Fibroblast of skin of back (primary cell): ENCODE data around the gene KCNF1.

ENCODE experiments used
- DNase-seq: peaks from one replicate; pipeline ENCODE4 v3.0.0-alpha.2; 2013

Gene KCNF1

GRCh38 chr2:10921525-10921924 lies 9.8 kb downstream of the KCNF1 start:
- no peak for DNase-seq

GRCh38 chr2:10922307-10923007 lies 10.7 kb downstream of the KCNF1 start:
- DNase-seq, result no peak

- no peak for DNase-seq
Measured at GRCh38 chr2:10923008-10923375, 11.3 kb downstream of the KCNF1 start.

- no peak for DNase-seq
Measured at GRCh38 chr2:10923965-10924364, 12.2 kb downstream of the KCNF1 start.

DNA sequence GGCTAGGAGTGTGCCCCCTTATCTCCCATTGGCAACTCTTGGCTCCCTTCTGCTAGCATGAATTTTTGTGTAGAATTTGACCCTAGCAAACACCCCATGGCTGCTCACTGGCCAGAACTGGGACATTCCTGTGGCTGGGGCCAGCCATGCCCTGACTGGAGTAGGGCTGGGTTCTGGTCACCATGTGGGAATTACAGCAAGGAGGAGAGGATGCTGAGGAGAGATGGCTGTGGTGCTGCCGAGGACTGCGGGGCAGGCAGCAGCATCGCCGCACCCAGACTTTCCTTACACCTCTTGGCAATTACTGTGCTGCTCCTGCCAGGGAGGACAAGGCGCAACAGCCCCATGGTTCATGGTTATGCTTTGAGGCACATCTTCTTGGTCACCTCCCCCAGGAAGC lies 12.7 kb downstream of the KCNF1 start:
- DNase-seq, result no peak

DNA sequence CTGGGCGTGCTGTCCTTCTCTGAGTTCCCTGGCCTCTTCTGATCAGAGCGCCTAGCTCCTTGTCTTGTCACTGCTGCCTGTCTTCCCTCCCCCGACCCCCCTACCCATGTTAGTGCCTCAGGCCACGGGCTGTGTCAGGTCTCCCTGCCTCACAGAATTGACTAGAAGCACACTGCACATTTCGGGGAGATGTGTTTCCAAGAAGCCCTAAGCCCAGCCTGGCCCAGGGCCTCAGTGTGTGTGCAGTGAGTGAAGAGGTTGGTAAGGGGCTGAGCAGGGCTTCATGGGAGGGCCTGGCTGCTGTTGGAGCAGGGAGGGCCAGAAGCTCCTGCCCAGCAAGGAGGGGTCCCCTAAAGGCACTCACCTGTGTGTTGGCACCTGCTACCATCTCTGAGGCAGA lies 13.1 kb downstream of the KCNF1 start:
- no peak for DNase-seq

DNA sequence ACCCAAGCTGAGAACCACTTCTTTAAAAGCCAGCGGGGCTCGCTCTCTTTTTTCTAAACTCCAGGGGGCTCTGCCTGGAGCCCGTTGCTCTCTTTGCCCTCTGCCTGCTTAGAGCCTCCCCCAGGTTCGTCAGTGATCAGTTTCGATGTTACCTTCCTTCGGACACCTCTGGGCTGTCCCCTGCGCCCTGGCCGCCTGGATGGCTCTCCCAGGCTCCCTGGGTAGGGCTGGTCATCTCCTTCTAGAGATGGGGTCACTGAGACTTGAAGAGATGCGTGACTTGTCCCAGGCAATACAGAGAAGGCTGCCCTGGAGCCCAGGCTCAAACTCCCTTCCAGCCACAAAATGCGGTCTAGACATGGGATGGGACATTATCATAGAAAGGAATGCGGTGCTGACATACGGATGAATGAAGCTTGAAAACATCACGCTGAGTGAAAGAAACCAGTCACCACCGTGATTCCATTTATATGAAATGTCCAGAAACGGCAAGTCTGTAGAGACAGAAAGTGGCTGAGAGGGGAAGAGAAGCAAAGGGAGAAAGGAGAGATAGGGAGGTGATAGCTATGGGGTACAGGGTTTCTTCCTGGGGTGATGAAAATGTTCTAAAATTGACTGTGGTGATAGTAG lies 14.6 kb downstream of the KCNF1 start:
- peak; percentile 56 for DNase-seq

- peak; percentile 15 for DNase-seq
Measured at GRCh38 chr2:10930721-10931516, 19.2 kb downstream of the KCNF1 start.

DNA sequence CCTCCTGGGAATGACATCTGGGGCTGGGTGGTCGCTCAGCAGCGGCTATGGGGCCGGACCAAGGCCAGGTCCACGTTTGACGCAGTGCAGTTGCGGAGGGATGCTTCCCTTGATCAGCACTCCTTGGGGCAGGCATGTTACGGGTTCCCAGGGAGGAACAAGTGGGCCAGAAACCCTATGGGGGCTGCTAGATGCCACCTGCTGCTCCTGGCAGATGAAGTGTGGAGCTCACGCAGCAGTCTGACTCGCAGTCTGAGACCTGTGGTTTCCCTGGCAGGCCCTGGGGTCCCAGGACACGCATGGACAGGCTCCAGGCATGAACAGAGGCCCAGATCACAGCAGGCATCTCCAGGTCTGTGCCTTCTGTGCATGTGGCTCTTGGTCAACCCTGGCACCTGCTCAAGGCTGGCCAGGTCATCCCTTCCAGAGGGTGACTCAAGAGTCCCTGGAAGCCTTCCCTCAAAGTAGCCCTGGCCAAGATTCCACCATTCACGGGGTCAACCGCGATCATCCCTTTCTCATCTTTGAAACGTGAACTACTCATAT lies 20.0 kb downstream of the KCNF1 start:
- peak; percentile 8 for DNase-seq

DNA sequence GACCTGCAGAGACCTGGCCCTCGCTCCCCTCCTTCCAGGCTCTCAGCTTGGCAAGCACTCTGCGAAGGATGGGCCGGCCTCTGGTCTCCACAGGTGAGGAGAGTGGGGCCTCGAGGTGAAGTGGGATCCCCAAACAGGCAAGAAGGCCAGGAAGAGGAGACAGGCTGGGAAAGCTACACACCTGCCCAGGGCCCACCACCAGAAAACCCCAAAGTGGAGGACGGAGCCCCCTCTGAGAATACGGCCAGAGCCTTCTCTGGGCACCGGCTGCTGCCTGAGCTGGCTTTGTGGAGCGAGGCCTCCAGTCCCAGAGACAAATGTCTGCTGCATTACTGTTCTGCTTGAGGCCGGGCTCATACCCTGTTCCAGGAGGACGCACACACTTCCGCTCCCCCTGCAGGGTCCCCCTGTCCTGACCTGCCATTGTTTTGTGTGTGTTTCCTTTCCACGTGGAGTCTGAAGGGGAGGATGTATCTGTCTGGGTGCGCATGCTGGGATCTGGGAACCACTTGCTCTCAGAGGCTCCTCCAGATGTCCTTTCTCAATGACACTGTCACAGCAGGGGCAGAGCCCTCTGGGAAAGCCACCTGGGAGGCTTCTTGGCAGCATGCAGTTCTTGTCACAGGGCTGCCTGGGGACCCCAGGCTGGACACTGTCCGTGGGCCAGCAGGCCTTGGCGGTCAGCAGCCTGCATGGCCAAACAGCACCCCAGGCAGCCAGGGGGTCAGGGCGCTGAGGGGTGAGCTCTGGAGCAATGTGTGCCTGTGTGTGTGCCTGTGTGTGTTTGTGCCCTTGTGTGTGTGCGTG lies 20.8 kb downstream of the KCNF1 start:
- no peak for DNase-seq

DNA sequence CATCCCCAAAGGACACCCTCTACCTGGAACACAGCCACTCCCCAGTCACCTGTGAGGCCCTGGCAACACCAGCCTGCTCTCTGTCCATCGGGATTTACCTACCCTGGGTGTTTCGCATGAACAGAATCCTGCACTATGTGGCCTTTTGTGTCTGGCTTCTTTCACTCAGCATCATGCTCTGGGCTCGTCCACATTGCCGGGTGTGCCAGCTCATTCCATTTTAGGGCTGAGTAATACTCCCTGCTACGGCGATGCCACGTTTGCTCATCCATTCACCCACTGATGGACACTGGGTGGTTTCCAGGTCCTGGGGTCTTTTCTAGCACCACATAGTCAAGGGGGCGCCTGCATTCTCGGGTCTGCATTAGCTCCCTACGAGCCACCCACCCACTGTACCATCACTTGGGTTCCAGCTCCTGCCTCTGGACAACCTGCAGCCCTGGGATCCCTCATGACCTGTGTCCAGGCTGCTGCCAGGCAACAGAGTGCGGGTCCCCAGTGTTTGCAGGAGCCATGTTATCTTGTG lies 22.0 kb downstream of the KCNF1 start:
- DNase-seq, result peak; percentile 11

- DNase-seq, result no peak
Measured at GRCh38 chr2:10934308-10934978, 22.7 kb downstream of the KCNF1 start.

DNA sequence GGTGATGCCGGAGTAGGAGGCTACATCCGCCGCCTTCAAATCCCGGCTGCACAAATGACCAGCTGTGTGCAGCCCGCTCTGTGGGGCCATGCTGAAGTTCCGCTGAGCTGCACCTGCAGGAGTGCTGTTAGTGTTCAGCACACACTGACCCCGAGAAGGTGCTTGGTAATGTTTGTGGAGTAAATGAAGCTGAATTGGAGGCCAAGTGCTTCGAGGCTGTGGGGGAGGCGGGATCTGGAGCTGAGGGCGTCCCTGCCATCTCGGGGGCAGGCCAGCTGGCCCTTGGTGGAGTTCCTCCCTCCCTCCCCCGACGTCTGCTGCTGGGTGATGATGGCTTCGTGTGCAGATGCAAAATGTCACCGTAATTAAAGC lies 23.2 kb downstream of the KCNF1 start:
- no peak for DNase-seq

DNA sequence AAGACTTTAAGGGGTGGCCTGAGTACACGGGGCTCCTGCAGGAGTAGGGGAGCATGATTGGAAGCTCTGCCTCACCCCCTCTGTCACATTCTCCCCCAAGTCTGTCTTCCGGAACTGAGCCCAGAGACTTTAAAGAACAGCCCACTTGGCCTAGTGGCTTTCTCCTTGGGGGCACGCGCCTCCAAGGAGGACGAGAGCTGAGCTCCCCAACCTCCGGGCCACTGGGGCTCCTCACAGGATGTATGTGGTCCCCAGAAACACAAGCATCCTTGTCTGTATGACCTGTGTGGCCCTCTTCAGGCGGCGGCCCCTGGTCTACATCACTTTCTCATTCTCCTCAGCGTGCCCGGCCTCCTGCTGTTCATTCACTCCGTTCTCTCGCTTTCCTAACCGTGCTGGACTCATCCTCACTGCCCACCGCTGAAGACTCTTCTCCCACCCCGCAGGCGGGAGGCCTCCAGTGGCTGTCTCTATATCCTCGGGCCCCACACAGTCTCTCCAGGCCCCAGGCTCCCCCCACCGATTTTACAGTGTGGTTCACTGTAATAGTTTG lies 23.7 kb downstream of the KCNF1 start:
- no peak for DNase-seq

DNA sequence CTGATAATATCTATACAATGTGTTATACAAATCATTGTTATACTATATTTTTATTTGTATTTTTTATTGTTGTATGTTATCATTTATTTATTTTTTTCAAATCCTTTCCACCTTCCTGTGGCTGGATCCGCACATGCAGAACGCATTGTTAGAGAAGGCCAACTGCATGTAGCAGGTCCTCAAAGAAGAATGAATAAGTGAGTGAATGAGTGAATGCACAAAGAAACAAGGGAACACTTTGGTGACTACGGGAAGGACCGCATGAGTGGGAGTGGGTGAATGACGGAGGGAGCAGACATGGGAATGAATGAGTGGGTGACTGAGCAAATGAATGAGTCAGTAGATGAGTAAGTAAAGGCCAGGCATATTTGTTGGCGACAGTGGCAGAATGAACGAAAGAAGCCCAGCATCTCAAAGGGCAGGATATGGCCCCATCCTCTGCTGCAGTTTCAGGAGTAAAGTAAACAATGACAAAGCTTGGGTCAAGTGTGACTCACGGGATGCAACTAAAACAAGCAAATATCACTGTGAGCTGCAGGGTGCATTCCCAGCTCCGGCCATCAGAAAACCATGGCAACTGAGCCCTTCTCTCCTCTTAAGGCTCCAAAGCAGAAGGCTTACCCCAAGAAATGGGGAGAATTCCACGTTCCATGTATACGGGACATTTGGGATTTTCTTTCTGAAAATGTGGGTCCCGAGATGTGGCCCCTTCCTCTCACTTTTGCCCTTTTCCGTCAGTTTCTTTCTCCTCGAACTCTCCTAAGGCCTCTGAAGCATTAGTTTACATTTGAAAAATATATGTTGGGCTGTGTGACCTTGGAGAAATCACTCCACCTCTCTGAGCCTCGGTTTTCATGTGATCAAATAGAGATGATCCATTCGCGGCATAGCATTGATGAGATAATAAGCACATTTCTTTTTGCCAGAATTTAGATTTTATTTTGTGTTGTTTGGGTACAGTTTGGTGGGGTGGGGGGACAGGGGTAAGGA lies 24.5 kb downstream of the KCNF1 start:
- peak; percentile 99 for DNase-seq

- DNase-seq, result no peak
Measured at GRCh38 chr2:10939058-10939457, 27.3 kb downstream of the KCNF1 start.

- DNase-seq, result no peak
Measured at GRCh38 chr2:10940596-10940995, 28.9 kb downstream of the KCNF1 start.

GRCh38 chr2:10941383-10941782 lies 29.6 kb downstream of the KCNF1 start:
- no peak for DNase-seq

DNA sequence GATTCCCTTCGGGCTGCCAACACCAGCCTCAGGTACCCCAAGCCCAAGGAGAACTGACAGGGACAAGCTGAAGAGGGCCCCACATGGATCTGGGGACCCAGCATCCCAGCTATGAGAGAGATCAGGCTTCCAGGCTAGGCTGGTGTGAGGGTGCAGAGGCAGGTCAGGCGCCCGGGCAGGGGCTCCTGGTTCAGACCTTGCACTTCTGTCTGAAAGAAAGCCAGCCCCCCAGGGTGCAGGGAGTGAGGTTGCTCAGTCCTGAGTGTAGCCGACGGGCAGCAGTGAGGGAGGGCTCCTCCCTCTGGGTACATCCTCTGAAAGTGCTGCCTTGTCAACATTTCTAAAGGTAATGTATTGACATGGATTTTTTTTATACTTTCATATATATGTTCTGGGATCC lies 33.1 kb downstream of the KCNF1 start:
- DNase-seq, result no peak

GRCh38 chr2:10946394-10946793 lies 34.7 kb downstream of the KCNF1 start:
- DNase-seq, result no peak
